ENCODE results near the gene VEGFC. TPM values are rescaled to one million over a fixed set of nuclear protein-coding genes. Genes with fewer than 3 reads are reported as not detected.

VEGFC gene
- total RNA-seq, 1 donor from 2014 or later: 15.0 TPM

DNA sequence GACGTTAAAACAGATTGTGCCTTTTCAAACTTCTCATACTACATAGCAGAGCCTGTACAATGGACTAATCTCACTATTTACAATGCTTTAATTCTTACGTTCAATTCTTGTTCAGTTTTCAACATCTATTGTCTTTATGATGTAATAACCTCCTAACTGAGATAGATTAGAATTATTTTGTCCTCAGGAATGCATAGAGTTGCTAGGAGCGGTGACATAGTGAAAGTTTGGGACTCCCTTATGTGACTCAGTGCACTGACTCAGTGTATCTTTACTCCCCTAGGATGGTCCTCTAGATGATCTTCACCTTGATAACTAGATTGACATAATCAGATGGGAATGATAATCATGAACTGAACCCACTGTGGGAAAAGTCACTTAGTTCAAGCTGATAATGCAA lies 151.5 kb downstream of the VEGFC start:
- intact Hi-C loops (cut with DNase I): no loop called here
- no peak for DNase-seq (ENCODE audit: low spot score)

DNA sequence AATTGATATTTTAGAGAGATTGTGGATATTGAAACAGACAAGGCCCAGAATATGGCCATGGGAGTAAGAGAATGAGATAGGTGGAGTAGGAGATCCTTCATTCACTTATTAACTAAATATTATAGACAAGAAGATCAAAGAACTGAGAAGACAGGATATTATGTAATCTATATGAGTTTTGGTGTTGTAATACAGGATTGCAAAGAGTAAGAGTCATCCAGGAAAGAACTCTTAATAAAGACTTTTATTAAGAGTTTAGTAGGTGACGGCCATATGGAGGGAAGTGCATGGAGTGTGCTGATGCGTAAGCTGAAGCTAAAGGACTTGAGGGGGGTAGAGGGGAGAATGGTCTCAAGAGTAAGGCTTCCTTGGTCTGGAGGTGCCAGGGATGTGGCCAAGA lies 153.7 kb downstream of the VEGFC start:
- intact Hi-C loops (cut with DNase I): loop anchor here (10.0 kb wide), 1 partner anchor 144 kb away; no protein-coding TSS in a partner anchor
- DNase-seq (ENCODE audit: low spot score): no peak

DNA sequence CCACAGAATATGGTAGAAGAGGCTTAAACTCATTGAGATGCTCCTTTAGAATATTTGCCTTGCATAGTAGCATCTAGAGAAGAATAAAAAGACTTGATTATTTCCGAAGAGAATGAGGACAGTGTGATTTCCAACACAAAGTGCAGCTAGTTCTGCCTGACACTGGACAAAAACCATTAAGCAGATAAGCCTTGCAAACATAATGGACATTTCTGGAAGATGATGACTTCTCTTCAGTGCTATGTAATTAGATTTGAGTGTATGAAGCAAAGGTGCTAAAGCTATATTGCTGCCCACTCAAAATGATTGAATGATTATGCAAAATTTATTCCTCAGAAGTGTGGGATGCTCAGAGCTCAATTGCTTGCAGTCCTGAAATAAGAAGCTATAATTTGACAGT lies 156.4 kb downstream of the VEGFC start:
- intact Hi-C loops (cut with DNase I): loop anchor here (10.0 kb wide), 1 partner anchor 141 kb away; no protein-coding TSS in a partner anchor
- no peak for DNase-seq (ENCODE audit: low spot score)

- intact Hi-C loops (cut with DNase I): loop anchor here (10.0 kb wide), 1 partner anchor 141 kb away; no protein-coding TSS in a partner anchor
- no peak for DNase-seq (ENCODE audit: low spot score)
Measured at GRCh38 chr4:176635372-176636261, 157.1 kb downstream of the VEGFC start.
